Calu3 (cell line): ENCODE results near the gene DDA1. TPM values are rescaled to one million over a fixed set of nuclear protein-coding genes. Genes with fewer than 3 reads are reported as not detected.

ENCODE experiments used
- Bru-seq: library from RNA; stranded (reverse); fragments of 400-500 nt; gene quantifications from one replicate; lab custom pipeline; 2021; lab: Mats Ljungman, UMichigan
- BruChase-seq, 2 experiments: library from RNA; stranded (reverse); fragments of 400-500 nt; gene quantifications; one replicate each; lab custom pipeline; 2021; lab: Mats Ljungman, UMichigan
- BruUV-seq: library from RNA; stranded (reverse); fragments of 400-500 nt; replicated peaks from 2 replicates; lab custom pipeline; 2021; lab: Mats Ljungman, UMichigan
- CTCF ChIA-PET: fragments of 300-600 bp; sonication (Branson Sonifier 250); formaldehyde crosslinking; loops from one replicate; lab custom pipeline; 2022; ENCODE audit warnings: antibody characterized with exemption; lab: Charles Lee
- DNase-seq: peaks from one replicate; pipeline ENCODE4 v3.0.0; 2022
- H3K27ac Mint-ChIP-seq: one replicate; pipeline ENCODE4 v1.8.0; 2022; ENCODE audit warnings: mixed read lengths; ENCODE audit not compliant: unreplicated experiment
- H3K27me3 Mint-ChIP-seq: one replicate; pipeline ENCODE4 v1.8.0; 2022; ENCODE audit warnings: mixed read lengths; ENCODE audit not compliant: unreplicated experiment
- H3K36me3 Mint-ChIP-seq: one replicate; pipeline ENCODE4 v1.8.0; 2022; ENCODE audit warnings: mild to moderate bottlenecking, moderate library complexity, mixed read lengths; ENCODE audit not compliant: insufficient read depth, unreplicated experiment
- H3K4me1 Mint-ChIP-seq: one replicate; pipeline ENCODE4 v1.8.0; 2022; ENCODE audit warnings: mild to moderate bottlenecking, low read depth, mixed read lengths; ENCODE audit not compliant: unreplicated experiment
- H3K4me3 Mint-ChIP-seq: one replicate; pipeline ENCODE4 v1.8.0; 2022; ENCODE audit warnings: mild to moderate bottlenecking, low read depth, moderate library complexity, mixed read lengths; ENCODE audit not compliant: unreplicated experiment
- H3K9me3 Mint-ChIP-seq: one replicate; pipeline ENCODE4 v1.8.0; 2022; ENCODE audit warnings: low read depth, mixed read lengths; ENCODE audit not compliant: unreplicated experiment
- intact Hi-C: fragments of 100-400 bp; cut with micrococcal nuclease; formaldehyde crosslinking; loops from one replicate; pipeline ENCODE4 v1.10.0; 2022; ENCODE audit not compliant: unreplicated experiment
- long read RNA-seq: library from polyadenylated mRNA; stranded (forward); transcript quantifications from one replicate; pipeline ENCODE4 v2.0.0, GENCODE V29; 2022
- total RNA-seq: library from RNA; stranded (reverse); gene quantifications from 2 replicates; pipeline ENCODE4 v1.2.3, GENCODE V29; 2022
- TF ChIP-seq, protein P1 (sequence below): fragments of 200-600 bp; IDR thresholded peaks from one replicate; pipeline ENCODE4 v1.8.0; 2022; ENCODE audit warnings: antibody characterized with exemption; ENCODE audit not compliant: unreplicated experiment

The DDA1 gene
- 50.8 and 54.9 TPM in 2 replicates for total RNA-seq
- Bru-seq, nascent RNA: percentile 64 among the genes with signal in this experiment
- BruChase-seq, experiment 1, labeled RNA remaining after a 6-hour chase: percentile 84 among the genes with signal in this experiment
- percentile 83 among the genes with signal in this experiment for BruChase-seq, experiment 2, labeled RNA remaining after a 2-hour chase
- long read RNA-seq, full-length matches to known transcripts: 86 of 108 reads
- long read RNA-seq, partial matches to known transcripts: 2 of 108 reads
- long read RNA-seq, other reads (novel, unspliced or antisense): 20 of 108 reads

DNA sequence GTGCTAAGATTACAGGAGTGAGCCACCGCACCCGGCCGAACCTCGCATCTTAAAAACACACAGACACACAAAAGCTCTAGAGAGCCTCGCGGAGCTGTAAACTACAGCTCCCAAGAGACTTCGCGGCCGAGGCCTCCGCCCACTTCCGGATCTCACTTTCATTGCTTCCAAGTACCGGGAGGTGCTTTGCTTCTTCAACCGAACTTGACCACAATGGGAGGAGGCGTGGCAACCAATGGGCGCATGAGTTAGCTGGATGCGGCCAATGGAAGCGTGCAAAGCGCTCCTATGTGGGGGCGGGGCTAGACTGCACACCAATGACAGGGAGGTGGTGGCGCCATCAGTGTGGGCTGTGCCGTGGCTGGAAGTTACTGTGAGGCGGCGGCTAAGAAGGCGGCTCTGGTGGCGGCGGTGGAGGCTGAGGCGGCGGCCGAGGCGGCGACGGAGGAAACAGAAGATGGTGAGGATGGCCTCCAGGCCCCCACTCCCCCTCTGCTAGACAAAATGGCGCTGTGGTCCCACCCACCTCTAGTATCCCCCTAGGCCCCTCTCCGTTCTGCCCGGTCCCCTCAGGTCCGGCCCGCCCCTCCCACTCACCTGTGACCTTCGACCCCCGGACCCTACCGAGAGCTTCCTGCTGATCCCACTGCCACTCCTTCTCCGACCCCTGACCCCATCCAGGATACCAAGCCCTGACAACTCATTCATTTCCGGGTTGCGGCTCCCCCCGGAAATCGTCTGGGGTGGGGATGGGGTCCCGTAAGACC lies at the start of gene DDA1:
DDA1 (plus strand) TSS at position 366 of the 767 bp plus-strand sequence; CDS start at position 458, 92 bp downstream.
- CTCF ChIA-PET: interaction anchor here (0.6 to 0.8 kb wide), 4 partner anchors 8 to 692 kb away, joined by 3 to 7 read pairs (median 3); no protein-coding TSS in a partner anchor

DNA sequence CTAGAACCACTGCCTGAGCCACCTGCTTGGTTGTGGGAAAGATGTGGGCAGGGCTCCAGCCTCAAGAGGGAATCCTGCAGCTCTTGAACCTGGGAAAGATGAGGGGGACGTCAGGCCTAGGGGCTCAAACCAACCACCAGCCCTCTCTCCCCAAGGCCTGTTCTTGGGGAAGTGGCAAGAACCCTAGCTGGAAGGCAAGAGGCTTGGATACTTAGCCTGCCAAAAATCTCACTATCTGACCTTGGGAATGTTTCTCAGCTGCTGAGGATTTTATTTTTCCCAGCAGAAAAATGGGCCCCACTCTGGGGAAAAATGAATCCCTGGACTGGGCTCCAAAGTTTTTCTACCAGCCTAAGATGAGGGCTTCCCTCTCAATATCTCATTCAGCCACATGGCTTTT lies 49.4 kb upstream of the DDA1 start:
- intact Hi-C loops: no loop called here
- BruUV-seq: no TSS peak
- H3K36me3 Mint-ChIP-seq: no peaks in the 10 kb centered on the region
- H3K4me3 Mint-ChIP-seq: no peak overlapping the region
- H3K27me3 Mint-ChIP-seq: no peaks in the 10 kb centered on the region
- H3K27ac Mint-ChIP-seq: no peak overlapping the region
- H3K4me1 Mint-ChIP-seq: peaks cover 20% of the 10 kb centered on the region
- CTCF ChIA-PET: interaction anchor here (1.4 kb wide), 1 partner anchor 11 kb away, joined by 4 read pairs; no protein-coding TSS in a partner anchor
- DNase-seq: no peak
- TF ChIP-seq, protein P1, sequence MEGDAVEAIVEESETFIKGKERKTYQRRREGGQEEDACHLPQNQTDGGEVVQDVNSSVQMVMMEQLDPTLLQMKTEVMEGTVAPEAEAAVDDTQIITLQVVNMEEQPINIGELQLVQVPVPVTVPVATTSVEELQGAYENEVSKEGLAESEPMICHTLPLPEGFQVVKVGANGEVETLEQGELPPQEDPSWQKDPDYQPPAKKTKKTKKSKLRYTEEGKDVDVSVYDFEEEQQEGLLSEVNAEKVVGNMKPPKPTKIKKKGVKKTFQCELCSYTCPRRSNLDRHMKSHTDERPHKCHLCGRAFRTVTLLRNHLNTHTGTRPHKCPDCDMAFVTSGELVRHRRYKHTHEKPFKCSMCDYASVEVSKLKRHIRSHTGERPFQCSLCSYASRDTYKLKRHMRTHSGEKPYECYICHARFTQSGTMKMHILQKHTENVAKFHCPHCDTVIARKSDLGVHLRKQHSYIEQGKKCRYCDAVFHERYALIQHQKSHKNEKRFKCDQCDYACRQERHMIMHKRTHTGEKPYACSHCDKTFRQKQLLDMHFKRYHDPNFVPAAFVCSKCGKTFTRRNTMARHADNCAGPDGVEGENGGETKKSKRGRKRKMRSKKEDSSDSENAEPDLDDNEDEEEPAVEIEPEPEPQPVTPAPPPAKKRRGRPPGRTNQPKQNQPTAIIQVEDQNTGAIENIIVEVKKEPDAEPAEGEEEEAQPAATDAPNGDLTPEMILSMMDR: no peak
- H3K9me3 Mint-ChIP-seq: no peaks in the 10 kb centered on the region

More for the DNA sequence above, at the start of gene DDA1:
- Mint-ChIP-seq H3K27me3 (no peaks in the 10 kb centered on the region), H3K9me3 (no peaks in the 10 kb centered on the region), H3K36me3 (peaks cover 61% of the 10 kb centered on the region), H3K27ac (peak within 1 kb of the TSS; percentile 95), H3K4me3 (peak within 1 kb of the TSS; percentile 99), H3K4me1 (peaks cover 27% of the 10 kb centered on the region)
- peak; percentile 96 for DNase-seq
- intact Hi-C loops: no loop called here
- TSS peak; percentile 64 for BruUV-seq
- TF ChIP-seq, protein P1: no peak

DNA sequence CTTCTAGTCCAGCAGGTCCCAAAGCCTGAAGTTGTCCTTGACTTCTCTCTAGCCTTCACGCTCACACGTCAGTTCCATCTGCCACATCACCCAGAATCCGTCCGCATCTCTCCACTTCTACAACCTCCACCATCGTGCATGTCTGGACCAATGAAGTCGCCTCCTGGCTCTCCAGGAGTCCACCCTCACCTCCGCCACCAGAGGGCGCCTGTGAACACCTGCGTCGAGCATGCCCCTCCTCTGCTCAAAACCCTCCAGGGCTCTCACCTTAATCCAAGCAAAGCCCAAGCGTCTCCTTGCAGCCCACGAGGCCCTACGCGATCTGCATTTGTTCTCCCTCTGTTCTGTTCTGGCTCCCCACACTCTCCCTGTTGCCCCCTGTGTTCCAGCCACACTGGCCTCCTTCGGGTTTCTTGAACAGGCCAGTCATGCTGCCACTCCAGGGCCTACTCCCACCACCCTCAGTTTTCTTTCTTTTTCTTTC lies 48.5 kb upstream of the DDA1 start:
- no peak overlapping the region for H3K4me3 Mint-ChIP-seq
- DNase-seq: peak; percentile 86
- CTCF ChIA-PET: interaction anchor here (0.6 to 1.4 kb wide), 3 partner anchors 12 to 177 kb away, joined by 3 to 4 read pairs (median 3); no protein-coding TSS in a partner anchor
- H3K27me3 Mint-ChIP-seq: no peaks in the 10 kb centered on the region
- TF ChIP-seq, protein P1: peak; percentile 79
- H3K27ac Mint-ChIP-seq: no peak overlapping the region
- peaks cover 15% of the 10 kb centered on the region for H3K4me1 Mint-ChIP-seq
- intact Hi-C loops: no loop called here
- H3K9me3 Mint-ChIP-seq: no peaks in the 10 kb centered on the region
- H3K36me3 Mint-ChIP-seq: no peaks in the 10 kb centered on the region
- no TSS peak for BruUV-seq

DNA sequence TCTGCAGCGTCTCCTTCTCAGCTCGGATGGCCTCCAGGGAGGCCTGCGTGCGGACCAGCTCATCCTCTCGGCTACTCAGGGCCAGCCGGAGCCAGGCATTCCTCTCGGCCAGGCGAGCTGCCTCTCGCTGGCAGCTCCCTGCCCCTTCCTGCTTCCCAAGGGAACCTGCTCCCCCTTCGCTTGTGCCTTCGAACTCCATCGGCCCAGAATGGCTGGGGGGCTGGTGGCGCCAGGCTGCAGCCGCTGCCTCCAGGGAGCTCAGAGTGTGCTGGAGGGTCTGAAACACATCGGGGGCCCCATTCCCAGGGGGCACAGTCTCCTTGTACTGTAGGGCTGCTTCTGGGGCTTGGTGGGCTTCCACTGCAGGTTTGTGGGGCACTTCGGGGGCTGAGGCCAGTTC lies 46.8 kb upstream of the DDA1 start:
- intact Hi-C loops: no loop called here
- BruUV-seq: no TSS peak

More for the DNA sequence above, 46.8 kb upstream of the DDA1 start:
- H3K4me3 Mint-ChIP-seq: no peak overlapping the region
- CTCF ChIA-PET: no interaction called here
- H3K9me3 Mint-ChIP-seq: no peaks in the 10 kb centered on the region
- H3K27me3 Mint-ChIP-seq: no peaks in the 10 kb centered on the region
- no peak overlapping the region for H3K27ac Mint-ChIP-seq
- DNase-seq: no peak
- TF ChIP-seq, protein P1: no peak
- peaks cover 24% of the 10 kb centered on the region for H3K4me1 Mint-ChIP-seq
- H3K36me3 Mint-ChIP-seq: peaks cover 10% of the 10 kb centered on the region
